ENCODE results near the gene SEZ6.

SEZ6 gene

DNA sequence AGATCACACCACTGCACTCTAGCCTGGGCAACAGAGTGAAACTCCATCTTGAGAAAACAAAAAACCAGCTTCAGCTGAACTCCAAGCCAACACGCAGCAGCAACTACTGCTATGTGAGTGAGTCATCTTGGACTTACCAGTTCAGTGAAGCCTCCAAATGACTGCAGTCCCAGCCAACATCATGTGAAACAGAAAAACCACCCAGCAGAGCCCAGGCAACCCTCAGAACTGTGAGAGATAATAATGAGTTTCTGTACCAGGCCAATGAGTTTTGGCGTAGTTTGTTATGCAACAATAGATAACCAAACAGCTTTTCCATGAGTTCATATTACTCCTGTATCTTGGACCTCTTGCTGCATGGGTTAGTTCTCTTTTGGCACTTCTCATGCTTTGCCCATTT lies 77.8 kb downstream of the SEZ6 start:
- no peak for DNase-seq

DNA sequence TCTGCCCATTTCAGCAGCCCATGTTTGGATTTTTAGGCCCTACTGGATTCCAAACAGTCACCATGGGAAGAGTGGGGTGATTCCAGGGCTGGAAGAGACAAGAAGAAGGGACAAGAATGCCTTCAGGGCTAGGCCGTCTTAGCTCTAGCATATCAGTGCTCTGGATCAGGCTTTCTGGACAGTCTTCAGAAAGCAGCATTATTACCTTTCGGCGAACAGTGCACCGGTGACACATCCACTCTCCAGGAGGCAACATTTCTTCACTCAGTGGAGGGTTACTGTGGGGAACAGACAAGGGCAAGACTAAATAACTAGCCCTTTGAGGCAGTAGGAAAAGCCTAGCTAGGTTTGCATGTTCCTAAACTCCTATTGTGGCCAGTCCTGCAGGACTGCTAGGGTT lies 79.0 kb downstream of the SEZ6 start:
- no peak for DNase-seq

DNA sequence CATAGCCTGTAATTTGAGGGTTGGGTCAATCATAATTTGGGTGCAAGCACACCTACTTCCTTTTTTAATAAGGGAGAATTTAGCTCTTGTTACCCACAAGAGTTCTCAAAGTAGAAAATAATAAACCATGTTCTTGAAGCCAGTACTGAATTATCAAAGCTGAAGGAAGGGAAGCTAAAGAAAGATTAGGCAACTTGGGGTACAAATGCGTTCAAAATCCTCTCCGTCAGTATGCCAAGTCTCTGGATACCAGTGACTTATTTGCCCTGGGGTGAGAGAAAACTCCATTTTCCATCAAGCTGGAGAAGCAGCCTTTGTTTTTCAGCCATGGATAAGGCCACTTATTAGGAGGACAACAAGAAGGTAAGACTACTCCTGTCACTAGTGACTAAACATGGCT lies 79.5 kb downstream of the SEZ6 start:
- DNase-seq, result no peak

DNA sequence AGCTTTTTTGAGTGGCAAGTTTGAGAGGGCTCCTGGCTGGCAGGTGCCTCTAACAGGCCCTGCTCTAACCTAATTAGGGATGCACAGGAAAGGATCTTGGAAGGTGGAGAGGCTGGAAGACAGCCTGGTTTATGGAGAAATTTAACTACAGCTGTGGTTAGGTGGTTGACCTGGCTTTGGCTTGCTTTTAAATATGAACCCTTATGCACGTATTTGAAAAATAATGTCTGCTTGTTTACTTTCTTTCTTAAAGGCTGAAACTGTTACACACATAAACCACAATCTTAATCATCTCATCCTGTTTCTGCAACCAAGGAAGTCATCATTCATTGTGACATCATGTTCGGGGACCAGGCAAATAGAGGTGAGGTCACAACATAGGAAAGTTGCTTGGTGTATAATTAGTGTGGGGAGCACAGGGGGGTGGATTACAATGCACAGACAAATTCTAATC lies 79.9 kb downstream of the SEZ6 start:
- DNase-seq, result peak; percentile 80

DNA sequence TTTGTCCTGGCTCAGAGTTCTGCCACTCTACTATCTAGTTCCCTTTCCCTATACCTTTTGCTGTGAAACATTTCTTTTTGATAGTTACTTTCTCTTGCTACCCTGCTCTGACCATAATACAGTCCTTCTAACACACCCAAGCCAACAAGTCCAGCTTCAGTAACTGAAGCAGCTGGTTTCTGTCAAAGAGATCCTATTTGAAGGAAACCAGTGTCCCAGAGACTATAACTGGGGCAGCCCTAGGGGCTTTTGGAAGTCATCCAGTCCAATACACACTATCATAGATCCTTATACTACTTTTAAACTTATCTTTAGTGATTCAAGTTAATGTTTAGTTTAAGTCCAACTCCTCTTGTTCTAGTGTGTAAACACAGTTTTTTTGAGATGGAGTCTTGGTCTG lies 85.6 kb downstream of the SEZ6 start:
- DNase-seq, result no peak

DNA sequence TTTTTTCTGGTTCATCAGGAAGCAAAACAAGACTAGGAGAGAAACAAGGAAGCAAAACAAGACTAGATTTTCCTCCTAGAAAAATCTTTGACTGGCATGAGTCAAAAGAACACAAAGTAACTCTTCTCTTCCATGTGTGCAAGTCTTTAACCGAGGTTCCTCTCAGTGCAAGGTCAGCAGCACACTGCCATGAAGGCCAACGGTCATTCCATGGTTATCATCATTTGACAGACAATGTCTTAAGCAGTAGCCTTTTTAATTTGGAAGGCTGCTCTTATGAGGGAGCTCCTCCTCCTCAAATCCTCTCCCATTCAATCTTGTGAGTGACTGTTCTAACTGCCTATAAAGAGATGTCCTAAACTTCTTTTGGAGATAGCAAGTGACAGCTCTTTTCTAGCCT lies 87.5 kb downstream of the SEZ6 start:
- DNase-seq, result no peak

DNA sequence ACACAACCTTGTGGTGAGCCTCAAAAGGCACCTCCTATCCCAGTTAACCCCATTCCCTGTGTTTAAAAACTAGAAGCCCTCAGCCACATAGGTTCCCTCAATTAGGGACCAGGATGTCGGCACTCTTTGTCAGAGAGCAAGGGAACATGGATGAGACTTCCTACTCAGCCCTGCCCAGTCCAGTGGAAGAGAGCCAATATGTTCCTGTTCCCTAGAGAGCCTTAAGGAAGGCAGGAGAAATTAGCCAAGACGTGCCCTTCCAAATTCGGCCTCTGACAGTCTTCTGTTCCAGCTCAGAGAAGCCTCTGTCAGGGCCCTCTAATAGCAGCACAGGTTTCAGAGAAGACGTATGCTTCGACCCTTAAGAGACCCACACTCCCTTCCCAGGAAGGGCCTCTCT lies 88.4 kb downstream of the SEZ6 start:
- no peak for DNase-seq

DNA sequence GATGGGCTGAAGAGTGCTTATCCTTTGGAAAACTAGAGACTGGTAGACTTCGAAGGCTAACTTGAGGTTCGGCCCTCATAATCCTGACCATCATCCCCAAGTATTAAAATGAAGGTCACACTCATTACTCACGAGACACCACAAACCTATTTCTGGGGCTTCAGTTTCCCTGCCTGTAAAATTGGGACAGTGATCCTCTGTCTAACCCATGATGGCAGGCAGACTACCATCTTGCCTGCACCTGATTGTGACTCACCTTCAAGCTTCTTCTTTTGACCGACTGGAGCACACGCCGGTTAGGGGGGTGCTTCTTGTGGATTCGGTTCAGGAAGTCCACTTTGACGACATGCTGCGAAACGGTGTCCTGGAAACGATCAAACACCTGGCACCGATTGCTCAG lies 88.8 kb downstream of the SEZ6 start:
- no peak for DNase-seq

DNA sequence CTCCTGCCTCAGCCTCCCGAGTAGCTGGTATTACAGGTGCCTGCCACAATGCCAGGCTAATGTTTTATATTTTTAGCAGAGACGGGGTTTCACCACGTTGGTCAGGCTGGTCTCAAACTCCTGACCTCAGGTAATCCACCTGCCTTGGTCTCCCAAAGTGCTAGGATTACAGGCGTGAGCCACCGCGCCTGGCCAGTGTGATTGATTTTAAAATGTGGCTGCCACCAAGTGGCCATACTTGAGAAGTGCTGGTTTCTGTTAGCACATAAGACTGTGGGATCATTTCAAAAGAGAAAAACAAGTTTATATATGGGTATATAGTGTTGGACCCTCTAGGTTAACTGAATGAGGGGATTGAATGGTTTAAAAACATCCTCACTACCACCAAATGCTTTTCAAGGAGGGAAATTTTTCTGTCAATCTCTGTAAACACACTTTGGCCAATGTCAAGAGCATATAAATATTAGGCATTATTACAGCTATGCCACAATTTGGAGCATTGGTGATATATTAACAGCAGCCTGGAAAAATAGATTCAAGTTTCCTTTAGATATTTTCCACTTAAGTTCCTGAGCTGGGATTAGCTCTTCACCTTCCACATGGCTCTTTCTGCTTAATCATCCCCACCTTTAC lies 89.4 kb downstream of the SEZ6 start:
- no peak for DNase-seq

DNA sequence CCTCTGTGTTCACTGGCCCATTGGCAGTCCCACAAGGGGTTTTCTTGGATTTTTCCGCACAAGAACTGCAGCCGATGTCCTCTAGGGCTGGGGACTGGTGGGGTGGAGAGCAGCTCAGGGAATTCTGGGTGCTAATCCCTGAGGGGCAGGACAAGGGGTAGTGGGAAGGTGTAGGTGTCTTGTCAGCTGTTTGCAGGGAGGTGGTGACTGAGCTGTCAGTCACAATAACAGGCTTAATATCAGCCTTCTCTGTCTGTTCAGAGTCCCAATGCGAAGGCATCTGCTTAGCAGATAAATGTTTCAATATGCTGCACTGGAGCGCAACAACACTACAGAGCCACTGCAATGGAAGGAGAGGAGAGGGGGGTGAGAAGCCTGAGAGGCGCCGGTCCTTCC lies 92.9 kb downstream of the SEZ6 start:
- DNase-seq, result no peak

DNA sequence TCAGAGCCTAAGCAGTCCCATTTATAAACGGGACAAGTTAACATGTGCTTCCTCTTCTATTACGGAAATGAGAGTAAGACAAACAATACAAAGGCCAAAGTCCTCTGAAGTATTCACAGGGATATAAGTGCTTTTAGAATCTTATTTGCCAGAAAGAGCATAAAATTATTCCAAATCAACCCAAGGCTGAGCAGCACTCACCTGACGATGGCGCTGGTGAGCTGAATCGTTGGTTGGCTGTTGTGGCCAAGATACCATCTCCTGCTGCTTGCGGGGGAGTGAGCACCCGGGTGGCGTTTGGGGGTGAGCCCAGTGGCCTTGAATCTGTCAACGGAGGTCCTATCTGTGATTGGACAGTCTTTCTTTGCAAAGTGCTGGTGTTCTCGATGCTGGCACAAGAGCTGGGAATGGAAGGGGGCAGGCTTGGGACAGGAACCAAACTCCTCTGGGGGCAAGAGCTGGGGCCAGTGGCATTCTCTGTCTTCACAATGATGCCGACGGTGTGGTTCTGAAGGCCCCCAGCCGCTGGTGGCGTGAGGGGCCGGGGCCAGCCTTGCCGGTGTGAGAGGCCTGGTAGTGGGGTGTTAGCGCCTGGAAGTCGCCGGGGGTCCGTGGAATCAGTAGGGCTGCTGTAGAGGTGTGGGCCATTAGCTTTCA lies 93.4 kb downstream of the SEZ6 start:
- no peak for DNase-seq

DNA sequence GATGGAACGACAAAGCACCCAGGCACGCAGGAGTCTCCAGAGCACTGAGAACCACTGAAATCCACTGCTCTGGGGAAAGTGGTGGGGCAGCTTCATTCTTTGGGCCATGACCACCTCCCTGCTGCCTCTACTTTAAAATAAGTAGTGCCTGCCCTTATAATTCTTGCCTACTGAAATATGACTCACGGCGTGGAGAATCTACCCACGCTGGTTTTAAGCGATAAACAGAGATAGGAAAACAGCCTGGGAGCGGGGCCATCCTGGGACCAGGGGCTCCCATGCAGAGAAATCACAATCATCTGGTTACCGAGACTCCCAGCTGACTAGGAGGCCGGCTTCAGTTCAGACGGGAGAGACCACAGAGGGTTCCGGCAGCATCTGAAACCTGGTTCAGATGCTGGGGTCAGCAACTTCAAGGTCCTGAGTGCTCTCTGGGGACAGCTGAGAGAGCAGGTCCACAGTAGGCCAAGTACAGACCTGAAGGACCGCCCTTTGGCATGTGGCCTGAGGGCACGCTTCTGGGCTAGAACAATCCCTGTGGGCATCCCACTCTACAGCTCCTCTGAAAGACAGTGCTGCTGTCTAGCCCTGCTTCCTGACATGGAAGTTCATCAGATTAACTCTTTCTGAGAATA lies 94.3 kb downstream of the SEZ6 start:
- no peak for DNase-seq

DNA sequence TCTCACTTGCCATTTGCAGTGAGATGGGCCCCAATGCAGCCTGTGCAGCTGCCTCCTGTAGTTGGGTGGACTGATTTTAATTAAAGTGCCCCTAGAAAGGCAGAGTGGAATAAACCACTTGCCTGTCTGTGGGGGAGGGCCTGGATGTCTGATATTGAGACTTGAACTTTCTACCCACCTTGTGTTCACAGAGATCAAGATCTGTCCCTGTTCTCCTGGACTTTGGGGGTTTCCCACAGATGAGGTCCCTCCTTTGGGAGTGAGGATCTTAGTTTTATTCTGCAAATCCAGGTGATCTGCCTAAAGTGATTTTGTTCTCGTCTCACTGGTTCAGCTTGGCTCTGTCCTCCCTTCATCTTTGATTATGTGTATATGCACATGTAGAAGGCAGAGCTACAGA lies 95.3 kb downstream of the SEZ6 start:
- no peak for DNase-seq

DNA sequence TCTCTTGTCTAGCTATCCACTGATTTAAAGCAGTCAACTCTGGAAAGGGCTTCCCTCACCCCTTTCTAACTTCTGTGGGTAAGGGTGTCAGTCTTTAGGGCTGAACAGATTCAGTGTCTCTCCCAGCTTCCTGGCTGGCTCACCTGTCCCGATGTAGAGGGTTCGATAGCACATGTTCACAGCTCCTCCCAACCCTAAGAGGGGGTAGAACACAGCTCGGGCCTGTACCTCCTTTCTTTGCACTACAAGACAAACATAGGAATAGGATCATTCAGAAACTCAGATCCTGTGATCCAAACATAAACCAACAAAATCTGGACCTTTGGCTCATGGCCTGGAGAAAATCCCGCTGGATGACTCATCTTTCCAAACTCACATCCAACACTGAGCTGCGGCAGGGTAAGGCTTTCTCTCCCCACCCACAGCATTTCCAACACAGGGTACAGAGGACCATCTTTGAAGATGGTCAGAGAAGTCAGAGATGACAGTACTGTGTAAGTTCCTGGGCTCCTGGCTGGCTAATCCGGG lies 97.1 kb downstream of the SEZ6 start:
- no peak for DNase-seq

DNA sequence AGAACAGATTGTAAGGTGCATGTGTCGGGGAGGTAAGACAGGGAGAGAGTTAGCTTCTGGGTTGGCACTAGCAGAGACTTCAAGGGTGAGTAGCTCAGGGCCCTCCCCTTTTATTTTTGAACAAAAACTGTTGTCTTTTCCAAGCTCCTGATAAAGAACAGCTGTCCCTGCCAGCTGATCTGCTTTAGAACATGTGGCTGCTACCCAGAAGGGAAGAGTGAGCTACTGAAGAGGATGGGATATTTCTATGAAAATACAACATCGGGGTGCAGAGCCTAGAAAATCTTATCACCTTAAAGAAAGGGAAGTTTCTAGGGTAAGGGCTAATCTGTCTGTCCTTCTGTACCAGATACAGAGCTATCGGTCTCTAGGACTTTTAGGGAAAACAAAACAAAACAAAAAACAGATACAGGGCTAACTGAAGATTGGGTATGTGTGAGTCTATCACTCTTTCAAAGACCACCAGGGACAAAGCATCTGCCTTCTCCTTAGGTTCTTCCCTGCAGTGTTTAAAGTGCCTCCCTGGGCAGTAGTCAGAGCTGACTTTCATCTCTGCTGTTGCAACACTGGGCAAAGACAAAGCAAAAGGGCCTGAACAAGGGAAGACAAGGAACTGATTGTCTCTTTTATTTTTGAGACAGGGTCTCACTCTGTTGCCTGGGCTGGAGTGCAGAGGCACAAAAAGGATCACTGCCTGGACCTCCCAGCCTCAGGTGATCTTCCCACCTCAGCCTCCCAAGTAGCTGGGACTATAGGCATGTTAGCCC lies 97.9 kb downstream of the SEZ6 start:
- DNase-seq, result no peak

DNA sequence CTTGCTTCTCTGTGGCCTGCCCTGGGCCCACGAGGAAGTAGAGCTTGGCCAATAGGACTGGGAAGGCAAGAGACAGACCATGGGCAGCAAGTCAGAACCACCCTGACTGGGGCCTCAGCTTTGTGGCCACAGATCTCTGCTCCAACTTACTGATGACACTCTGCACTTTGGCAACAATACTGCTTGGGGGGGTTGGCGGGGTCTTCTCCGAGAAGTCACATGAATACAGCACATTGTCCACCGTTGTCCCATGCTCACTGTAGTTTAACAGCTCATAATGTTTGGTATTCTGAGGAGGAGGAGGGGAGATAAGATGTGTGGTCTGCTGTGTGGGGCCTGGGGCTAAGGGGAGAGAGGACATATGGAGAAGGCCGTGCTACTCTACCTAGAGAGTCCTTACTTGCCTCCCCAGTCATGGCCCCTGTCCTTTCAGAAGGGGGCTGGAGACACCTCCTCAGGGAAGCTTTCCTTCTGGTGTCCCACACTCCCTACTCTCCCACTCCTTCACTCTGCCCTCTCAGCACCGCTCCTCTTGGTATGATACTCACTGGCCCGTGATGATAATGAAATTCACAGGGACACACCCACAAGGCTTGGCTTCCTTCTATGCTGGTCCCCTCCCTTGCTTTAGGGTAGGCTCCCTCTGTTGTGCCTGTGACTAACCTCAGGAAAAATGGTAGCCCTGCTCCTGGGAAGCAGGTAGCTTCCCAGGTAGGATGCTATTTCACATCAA lies 99.0 kb downstream of the SEZ6 start:
- DNase-seq, result no peak

DNA sequence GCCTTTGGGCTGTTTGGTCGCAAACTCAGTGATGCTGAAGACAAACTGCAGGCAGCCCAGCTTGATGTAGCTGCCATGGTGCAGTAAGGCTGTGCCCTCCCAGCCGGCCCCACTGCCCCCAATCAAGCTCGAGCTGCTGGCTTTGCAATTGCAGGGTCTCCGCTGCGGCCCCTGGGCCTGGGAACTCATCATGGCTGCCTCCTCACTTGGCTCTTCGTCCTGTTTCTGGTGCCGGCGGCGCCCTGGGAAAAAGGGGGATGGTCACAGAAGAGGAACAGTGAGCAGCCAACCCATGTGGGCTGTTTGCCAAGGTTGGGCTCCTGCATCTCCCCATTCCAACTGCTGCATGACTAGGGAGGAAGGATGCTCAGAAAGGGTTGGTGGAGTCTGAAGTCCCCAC lies 99.6 kb downstream of the SEZ6 start:
- DNase-seq, result no peak

Data from SIG-M5 (cell line).